SK-N-SH treated with all-trans-retinoic acid at 6 μM for 48 hours (cell line): ENCODE results near the gene ELF5.

Experiments used
- ATAC-seq: fragments of 200-7000 bp; cut with Tn5 transposase; 3 replicates; pipeline ENCODE4 v1.9.1; 2020; ENCODE audit warnings: mild to moderate bottlenecking, moderate library complexity
- ARNTL ChIP-seq: fragments of 450-650 bp; formaldehyde crosslinking; IDR thresholded peaks from 2 replicates; pipeline ENCODE4 v1.5.0; 2020; ENCODE audit warnings: low read depth, mild to moderate bottlenecking, moderate library complexity, borderline replicate concordance
- BACH2 ChIP-seq: fragments of 250-450 bp; sonication (Bioruptor Pico); IDR thresholded peaks from 2 replicates; pipeline ENCODE4 v1.9.0; 2021; ENCODE audit warnings: mild to moderate bottlenecking, borderline replicate concordance
- CSDC2 ChIP-seq: fragments of 250-450 bp; sonication (Bioruptor Pico); IDR thresholded peaks from 2 replicates; pipeline ENCODE4 v1.5.0; 2020; ENCODE audit warnings: mild to moderate bottlenecking, moderate library complexity
- ESRRG ChIP-seq: fragments of 250-450 bp; sonication (Bioruptor Pico); IDR thresholded peaks from 2 replicates; pipeline ENCODE4 v1.6.1; 2021; ENCODE audit warnings: mild to moderate bottlenecking
- GLIS3 ChIP-seq: fragments of 250-450 bp; sonication (Bioruptor Pico); IDR thresholded peaks from 2 replicates; pipeline ENCODE4 v1.5.0; 2020; ENCODE audit warnings: mild to moderate bottlenecking, moderate library complexity
- ISL1 ChIP-seq: fragments of 250-450 bp; sonication (Bioruptor Pico); IDR thresholded peaks from 2 replicates; pipeline ENCODE4 v2.1.2; 2022; ENCODE audit warnings: mild to moderate bottlenecking, moderate library complexity
- OSR1 ChIP-seq: fragments of 250-450 bp; sonication (Bioruptor Pico); IDR thresholded peaks from 2 replicates; pipeline ENCODE4 v1.8.0; 2022; ENCODE audit warnings: moderate library complexity, mild to moderate bottlenecking, inconsistent platforms
- PPARA ChIP-seq: fragments of 250-450 bp; sonication (Bioruptor Pico); IDR thresholded peaks from 2 replicates; pipeline ENCODE4 v1.5.0; 2020; ENCODE audit warnings: mild to moderate bottlenecking, borderline replicate concordance
- RARB ChIP-seq: fragments of 250-450 bp; sonication (Bioruptor Pico); IDR thresholded peaks from 2 replicates; pipeline ENCODE4 v1.8.0; 2021; ENCODE audit warnings: mild to moderate bottlenecking, moderate library complexity
- SNAI2 ChIP-seq: fragments of 250-450 bp; sonication (Bioruptor Pico); IDR thresholded peaks from 2 replicates; pipeline ENCODE4 v1.5.0; 2020; ENCODE audit warnings: mild to moderate bottlenecking, moderate library complexity
- TCF4 ChIP-seq: fragments of 250-450 bp; sonication (Bioruptor Pico); IDR thresholded peaks from 2 replicates; pipeline ENCODE4 v1.8.0; 2021; ENCODE audit warnings: mild to moderate bottlenecking, moderate library complexity, borderline replicate concordance
- TOX ChIP-seq: fragments of 250-450 bp; sonication (Bioruptor Pico); IDR thresholded peaks from 2 replicates; pipeline ENCODE4 v1.8.0; 2021; ENCODE audit warnings: mild to moderate bottlenecking, moderate library complexity, borderline replicate concordance
- ZFP3 ChIP-seq: fragments of 250-450 bp; sonication (Bioruptor Pico); IDR thresholded peaks from 2 replicates; pipeline ENCODE4 v1.5.0; 2020; ENCODE audit warnings: mild to moderate bottlenecking, moderate library complexity
- ZFP30 ChIP-seq: fragments of 450-650 bp; formaldehyde crosslinking; IDR thresholded peaks from 2 replicates; pipeline ENCODE4 v1.5.0; 2022; ENCODE audit warnings: mild to moderate bottlenecking, moderate library complexity
- ZNF8 ChIP-seq: fragments of 450-650 bp; formaldehyde crosslinking; IDR thresholded peaks from 2 replicates; pipeline ENCODE4 v1.5.0; 2020; ENCODE audit warnings: mild to moderate bottlenecking, moderate library complexity
- TF ChIP-seq, protein P1 (sequence below): fragments of 250-450 bp; sonication (Bioruptor Pico); IDR thresholded peaks from 2 replicates; pipeline ENCODE4 v1.5.0; 2020; ENCODE audit warnings: mild to moderate bottlenecking, moderate library complexity
- TF ChIP-seq, protein P2 (sequence below): fragments of 250-450 bp; sonication (Bioruptor Pico); IDR thresholded peaks from 2 replicates; pipeline ENCODE4 v1.8.0; 2021; ENCODE audit warnings: low read depth, mild to moderate bottlenecking, moderate library complexity, borderline replicate concordance
- TF ChIP-seq, protein P3 (sequence below): fragments of 250-450 bp; sonication (Bioruptor Pico); IDR thresholded peaks from 2 replicates; pipeline ENCODE4 v1.8.0; 2020; ENCODE audit warnings: mild to moderate bottlenecking, moderate library complexity, borderline replicate concordance
- TF ChIP-seq, protein P4 (sequence below): fragments of 250-450 bp; sonication (Bioruptor Pico); IDR thresholded peaks from 2 replicates; pipeline ENCODE4 v1.5.1; 2021; ENCODE audit warnings: mild to moderate bottlenecking, moderate library complexity
- TF ChIP-seq, protein P5 (sequence below): fragments of 250-450 bp; sonication (Bioruptor Pico); IDR thresholded peaks from 2 replicates; pipeline ENCODE4 v1.5.1; 2020; ENCODE audit warnings: low read depth, mild to moderate bottlenecking, moderate library complexity

ELF5 gene

DNA sequence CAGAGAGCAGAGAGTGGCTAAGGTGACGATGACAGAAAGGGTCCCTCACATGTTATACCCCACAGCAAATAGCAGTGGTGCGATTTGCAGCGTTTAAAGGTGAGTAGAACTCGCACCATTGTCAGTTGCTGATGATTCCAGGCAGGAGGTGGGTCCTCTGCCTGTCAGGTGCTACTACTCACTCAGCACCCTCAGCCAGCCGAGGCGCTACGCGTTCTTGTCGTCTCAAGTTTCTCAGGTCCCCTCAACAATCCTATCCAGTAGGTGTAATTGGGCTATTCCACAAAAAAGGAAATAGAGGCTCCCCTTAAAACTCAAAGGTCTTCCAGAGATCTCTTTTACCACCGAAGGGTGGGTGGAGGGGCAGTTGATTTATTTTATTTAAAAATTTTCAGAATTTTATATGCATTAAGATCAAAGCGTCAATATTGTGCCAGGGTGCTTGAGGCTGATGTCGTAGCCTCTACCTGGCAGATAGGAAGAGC, 18.3 kb downstream of the ELF5 start (continued):
- TF ChIP-seq, protein P1, sequence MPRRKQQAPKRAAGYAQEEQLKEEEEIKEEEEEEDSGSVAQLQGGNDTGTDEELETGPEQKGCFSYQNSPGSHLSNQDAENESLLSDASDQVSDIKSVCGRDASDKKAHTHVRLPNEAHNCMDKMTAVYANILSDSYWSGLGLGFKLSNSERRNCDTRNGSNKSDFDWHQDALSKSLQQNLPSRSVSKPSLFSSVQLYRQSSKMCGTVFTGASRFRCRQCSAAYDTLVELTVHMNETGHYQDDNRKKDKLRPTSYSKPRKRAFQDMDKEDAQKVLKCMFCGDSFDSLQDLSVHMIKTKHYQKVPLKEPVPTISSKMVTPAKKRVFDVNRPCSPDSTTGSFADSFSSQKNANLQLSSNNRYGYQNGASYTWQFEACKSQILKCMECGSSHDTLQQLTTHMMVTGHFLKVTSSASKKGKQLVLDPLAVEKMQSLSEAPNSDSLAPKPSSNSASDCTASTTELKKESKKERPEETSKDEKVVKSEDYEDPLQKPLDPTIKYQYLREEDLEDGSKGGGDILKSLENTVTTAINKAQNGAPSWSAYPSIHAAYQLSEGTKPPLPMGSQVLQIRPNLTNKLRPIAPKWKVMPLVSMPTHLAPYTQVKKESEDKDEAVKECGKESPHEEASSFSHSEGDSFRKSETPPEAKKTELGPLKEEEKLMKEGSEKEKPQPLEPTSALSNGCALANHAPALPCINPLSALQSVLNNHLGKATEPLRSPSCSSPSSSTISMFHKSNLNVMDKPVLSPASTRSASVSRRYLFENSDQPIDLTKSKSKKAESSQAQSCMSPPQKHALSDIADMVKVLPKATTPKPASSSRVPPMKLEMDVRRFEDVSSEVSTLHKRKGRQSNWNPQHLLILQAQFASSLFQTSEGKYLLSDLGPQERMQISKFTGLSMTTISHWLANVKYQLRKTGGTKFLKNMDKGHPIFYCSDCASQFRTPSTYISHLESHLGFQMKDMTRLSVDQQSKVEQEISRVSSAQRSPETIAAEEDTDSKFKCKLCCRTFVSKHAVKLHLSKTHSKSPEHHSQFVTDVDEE (CRISPR knock-in tag): no peak
- no peak for TF ChIP-seq GLIS3 (CRISPR knock-in tag)
- TF ChIP-seq ARNTL (CRISPR knock-in tag): no peak
- no peak for TF ChIP-seq ISL1 (CRISPR knock-in tag)
- no peak for TF ChIP-seq ZNF8 (CRISPR knock-in tag)
- no peak for TF ChIP-seq CSDC2 (CRISPR knock-in tag)
- TF ChIP-seq, protein P2, sequence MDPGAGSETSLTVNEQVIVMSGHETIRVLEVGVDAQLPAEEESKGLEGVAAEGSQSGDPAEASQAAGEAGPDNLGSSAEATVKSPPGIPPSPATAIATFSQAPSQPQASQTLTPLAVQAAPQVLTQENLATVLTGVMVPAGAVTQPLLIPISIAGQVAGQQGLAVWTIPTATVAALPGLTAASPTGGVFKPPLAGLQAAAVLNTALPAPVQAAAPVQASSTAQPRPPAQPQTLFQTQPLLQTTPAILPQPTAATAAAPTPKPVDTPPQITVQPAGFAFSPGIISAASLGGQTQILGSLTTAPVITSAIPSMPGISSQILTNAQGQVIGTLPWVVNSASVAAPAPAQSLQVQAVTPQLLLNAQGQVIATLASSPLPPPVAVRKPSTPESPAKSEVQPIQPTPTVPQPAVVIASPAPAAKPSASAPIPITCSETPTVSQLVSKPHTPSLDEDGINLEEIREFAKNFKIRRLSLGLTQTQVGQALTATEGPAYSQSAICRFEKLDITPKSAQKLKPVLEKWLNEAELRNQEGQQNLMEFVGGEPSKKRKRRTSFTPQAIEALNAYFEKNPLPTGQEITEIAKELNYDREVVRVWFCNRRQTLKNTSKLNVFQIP (CRISPR knock-in tag): no peak
- TF ChIP-seq PPARA (CRISPR knock-in tag): no peak
- no peak for TF ChIP-seq ZFP3 (CRISPR knock-in tag)

DNA sequence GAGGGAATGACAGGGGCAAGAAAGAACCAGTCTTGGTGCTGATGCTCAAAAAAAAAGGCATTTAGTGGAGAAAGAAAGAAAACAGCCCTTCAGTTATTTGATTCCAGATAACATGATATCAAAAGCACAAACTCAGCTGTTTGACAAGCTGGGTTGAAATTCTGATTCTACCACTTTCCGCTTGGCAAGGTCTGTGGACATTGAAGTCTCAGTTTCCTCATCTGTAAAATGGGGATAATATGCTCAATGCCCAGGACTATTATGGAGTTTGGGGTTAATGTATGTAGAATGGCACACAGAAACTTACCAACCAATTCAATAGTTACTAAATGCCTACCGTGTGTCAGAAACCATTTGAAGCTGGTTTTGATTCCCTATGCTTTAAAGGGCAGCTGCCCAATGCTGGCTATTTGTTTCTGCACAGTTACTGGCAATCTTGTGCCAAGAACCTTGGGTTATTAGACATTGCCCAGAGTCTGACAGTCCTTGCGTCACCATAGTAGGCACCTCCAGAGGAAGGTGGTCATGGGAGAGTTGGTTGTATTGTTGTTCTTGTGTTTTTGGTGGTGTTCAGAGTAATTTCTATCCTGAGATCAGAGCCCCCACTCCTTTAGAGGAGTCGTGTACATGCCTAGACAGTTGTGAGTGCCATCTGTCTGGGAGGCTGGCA, 19.5 kb downstream of the ELF5 start:
- no peak for ATAC-seq
- TF ChIP-seq, protein P3, sequence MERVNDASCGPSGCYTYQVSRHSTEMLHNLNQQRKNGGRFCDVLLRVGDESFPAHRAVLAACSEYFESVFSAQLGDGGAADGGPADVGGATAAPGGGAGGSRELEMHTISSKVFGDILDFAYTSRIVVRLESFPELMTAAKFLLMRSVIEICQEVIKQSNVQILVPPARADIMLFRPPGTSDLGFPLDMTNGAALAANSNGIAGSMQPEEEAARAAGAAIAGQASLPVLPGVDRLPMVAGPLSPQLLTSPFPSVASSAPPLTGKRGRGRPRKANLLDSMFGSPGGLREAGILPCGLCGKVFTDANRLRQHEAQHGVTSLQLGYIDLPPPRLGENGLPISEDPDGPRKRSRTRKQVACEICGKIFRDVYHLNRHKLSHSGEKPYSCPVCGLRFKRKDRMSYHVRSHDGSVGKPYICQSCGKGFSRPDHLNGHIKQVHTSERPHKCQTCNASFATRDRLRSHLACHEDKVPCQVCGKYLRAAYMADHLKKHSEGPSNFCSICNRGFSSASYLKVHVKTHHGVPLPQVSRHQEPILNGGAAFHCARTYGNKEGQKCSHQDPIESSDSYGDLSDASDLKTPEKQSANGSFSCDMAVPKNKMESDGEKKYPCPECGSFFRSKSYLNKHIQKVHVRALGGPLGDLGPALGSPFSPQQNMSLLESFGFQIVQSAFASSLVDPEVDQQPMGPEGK: no peak
- TF ChIP-seq RARB (CRISPR knock-in tag): no peak
- no peak for TF ChIP-seq ARNTL (CRISPR knock-in tag)
- no peak for TF ChIP-seq ISL1 (CRISPR knock-in tag)
- no peak for TF ChIP-seq ZFP3 (CRISPR knock-in tag)
- TF ChIP-seq ESRRG (CRISPR knock-in tag): no peak
- TF ChIP-seq, protein P4, sequence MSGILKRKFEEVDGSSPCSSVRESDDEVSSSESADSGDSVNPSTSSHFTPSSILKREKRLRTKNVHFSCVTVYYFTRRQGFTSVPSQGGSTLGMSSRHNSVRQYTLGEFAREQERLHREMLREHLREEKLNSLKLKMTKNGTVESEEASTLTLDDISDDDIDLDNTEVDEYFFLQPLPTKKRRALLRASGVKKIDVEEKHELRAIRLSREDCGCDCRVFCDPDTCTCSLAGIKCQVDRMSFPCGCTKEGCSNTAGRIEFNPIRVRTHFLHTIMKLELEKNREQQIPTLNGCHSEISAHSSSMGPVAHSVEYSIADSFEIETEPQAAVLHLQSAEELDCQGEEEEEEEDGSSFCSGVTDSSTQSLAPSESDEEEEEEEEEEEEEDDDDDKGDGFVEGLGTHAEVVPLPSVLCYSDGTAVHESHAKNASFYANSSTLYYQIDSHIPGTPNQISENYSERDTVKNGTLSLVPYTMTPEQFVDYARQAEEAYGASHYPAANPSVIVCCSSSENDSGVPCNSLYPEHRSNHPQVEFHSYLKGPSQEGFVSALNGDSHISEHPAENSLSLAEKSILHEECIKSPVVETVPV: no peak
- no peak for TF ChIP-seq ZNF8 (CRISPR knock-in tag)
- TF ChIP-seq CSDC2 (CRISPR knock-in tag): no peak
- TF ChIP-seq SNAI2 (CRISPR knock-in tag): no peak
- TF ChIP-seq TCF4: no peak
- TF ChIP-seq, protein P2 (CRISPR knock-in tag): no peak
- TF ChIP-seq OSR1 (CRISPR knock-in tag): no peak

DNA sequence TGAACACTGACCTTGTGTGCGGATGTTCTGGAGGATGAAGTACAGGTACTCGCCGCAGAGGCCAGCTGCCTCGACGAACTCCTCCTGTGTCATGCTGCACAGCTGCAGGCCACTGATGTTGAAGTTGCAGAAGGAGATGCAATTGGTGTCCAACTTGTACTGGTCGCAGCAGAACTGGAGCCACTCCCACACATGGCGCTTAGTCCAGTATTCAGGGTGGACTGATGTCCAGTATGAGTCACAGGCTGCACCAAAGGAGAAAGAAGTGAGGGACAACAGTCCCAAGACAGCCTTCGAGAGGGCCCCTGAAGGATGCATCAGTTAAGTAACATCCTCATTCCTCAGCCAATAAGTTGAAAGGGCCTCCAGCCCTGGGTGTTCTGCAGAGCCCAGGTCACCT, 20.1 kb downstream of the ELF5 start:
- TF ChIP-seq ZFP30 (CRISPR knock-in tag) (no peak), RARB (CRISPR knock-in tag) (no peak), CSDC2 (CRISPR knock-in tag) (no peak)
- ATAC-seq: no peak; the same call in 2 of the 3 replicates

DNA sequence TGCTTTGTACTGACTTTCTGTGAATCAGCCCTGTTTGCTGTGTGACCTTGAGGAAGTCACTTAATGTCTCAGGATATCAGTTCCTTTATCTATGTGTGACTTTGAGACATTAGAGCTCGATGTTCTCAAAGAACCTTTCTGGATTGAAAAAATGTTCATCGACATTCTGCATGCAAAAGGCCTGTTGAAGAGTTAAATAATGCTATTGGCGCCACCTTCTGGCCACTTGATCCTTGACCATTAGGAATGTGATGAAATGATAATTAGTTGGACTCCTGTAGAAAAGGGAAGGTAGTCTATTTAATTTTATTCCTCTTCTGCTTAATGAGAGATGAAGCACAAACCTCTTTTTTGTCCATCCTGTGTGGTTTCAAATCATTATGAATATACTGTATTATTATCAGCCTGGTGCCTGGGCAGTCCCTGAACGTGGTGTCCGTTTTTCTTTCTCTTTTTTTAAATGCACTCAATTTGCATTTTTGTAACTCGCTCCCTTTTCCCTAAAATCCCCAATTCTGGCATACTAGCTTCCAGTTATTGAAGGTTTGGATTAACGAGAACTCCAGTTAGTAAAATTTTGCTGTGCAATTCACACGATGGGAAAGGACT, 20.7 kb downstream of the ELF5 start:
- peak; percentile 81 for ATAC-seq
- TF ChIP-seq OSR1 (CRISPR knock-in tag): no peak
- TF ChIP-seq ARNTL (CRISPR knock-in tag): no peak
- TF ChIP-seq ZNF8 (CRISPR knock-in tag): no peak
- no peak for TF ChIP-seq BACH2 (CRISPR knock-in tag)
- TF ChIP-seq SNAI2 (CRISPR knock-in tag): no peak
- TF ChIP-seq, protein P5, sequence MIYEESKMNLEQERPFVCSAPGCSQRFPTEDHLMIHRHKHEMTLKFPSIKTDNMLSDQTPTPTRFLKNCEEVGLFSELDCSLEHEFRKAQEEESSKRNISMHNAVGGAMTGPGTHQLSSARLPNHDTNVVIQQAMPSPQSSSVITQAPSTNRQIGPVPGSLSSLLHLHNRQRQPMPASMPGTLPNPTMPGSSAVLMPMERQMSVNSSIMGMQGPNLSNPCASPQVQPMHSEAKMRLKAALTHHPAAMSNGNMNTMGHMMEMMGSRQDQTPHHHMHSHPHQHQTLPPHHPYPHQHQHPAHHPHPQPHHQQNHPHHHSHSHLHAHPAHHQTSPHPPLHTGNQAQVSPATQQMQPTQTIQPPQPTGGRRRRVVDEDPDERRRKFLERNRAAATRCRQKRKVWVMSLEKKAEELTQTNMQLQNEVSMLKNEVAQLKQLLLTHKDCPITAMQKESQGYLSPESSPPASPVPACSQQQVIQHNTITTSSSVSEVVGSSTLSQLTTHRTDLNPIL (CRISPR knock-in tag): no peak
- no peak for TF ChIP-seq CSDC2 (CRISPR knock-in tag)
- TF ChIP-seq, protein P4: no peak
- no peak for TF ChIP-seq TOX (CRISPR knock-in tag)
- TF ChIP-seq ZFP3 (CRISPR knock-in tag): no peak
- no peak for TF ChIP-seq ZFP30 (CRISPR knock-in tag)
- TF ChIP-seq GLIS3 (CRISPR knock-in tag): no peak
